HuH-7 (cell line): ENCODE results near the gene GADL1.

Experiments used
- DNase-seq: peaks from one replicate; pipeline ENCODE4 v3.0.0; 2011; ENCODE audit warnings: low spot score

GADL1 gene

GRCh38 chr3:30693470-30694120 is 200.9 kb downstream of the GADL1 start:
- peak; percentile 72 for DNase-seq

DNA sequence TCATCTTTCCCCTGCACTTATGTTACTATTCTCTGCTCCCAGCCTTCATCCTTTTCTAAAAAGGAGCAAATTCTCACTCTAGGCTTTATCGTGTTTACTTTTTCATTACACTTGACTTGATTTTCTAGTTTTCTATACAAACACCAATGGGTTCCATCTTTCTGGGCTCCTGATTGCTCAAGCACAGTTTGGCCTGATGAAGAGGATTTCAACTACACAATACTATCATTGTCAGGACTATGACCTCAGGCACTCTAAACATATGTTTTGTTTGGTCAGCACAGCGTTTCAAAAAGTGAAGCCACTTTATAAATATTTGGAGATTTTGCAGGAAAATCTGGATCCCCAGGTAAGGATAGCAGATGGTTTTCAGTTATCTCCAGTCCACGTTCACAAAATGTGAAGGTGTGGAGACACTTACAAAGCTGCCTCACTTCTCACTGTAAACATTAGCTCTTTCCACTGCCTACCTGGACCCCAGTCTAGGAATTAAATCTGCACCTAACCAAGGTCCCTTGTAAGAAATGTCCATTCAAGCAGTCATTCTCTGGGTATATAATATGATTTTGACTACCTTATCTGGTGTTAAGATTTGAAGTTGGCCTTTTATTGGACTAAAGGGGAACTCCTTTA is 201.8 kb downstream of the GADL1 start:
- DNase-seq = no peak

DNA sequence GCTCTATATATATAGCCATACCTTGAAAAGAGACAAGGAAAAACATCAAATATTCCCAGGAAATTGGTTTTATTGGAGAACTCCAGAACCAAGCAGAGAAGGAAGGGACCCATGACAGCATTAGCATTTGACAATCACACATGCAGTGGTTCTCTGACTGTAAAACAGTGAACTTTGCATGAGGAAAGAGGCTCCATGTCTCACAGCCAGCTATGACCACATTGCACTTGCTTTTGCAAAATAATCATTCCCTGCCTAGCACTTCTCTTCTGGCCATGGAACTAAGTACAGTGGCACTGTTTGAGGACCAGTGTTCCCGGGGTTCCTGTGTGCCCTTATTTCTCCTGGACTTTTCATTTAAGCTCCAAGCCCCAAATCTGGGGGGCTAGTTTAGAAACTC is 202.5 kb downstream of the GADL1 start:
- DNase-seq = no peak

DNA sequence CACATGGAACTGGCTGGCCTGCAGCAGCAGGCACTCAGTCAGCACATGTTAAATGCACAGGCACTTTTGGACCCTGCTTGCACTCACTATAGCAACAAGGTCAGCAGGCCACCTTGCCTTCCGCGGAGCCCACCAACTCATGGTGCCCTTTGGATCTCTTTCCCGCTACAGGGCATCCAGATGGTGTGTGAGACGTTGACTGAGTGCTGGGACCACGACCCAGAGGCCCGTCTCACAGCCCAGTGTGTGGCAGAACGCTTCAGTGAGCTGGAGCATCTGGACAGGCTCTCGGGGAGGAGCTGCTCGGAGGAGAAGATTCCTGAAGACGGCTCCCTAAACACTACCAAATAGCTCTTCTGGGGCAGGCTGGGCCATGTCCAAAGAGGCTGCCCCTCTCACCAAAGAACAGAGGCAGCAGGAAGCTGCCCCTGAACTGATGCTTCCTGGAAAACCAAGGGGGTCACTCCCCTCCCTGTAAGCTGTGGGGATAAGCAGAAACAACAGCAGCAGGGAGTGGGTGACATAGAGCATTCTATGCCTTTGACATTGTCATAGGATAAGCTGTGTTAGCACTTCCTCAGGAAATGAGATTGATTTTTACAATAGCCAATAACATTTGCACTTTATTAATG is 203.1 kb downstream of the GADL1 start:
- no peak for DNase-seq

- DNase-seq = no peak
These were observed 204.3 kb downstream of the GADL1 start for GRCh38 chr3:30690199-30690598.

- DNase-seq = peak; percentile 23
These were observed 205.5 kb downstream of the GADL1 start for GRCh38 chr3:30688776-30689641.

DNA sequence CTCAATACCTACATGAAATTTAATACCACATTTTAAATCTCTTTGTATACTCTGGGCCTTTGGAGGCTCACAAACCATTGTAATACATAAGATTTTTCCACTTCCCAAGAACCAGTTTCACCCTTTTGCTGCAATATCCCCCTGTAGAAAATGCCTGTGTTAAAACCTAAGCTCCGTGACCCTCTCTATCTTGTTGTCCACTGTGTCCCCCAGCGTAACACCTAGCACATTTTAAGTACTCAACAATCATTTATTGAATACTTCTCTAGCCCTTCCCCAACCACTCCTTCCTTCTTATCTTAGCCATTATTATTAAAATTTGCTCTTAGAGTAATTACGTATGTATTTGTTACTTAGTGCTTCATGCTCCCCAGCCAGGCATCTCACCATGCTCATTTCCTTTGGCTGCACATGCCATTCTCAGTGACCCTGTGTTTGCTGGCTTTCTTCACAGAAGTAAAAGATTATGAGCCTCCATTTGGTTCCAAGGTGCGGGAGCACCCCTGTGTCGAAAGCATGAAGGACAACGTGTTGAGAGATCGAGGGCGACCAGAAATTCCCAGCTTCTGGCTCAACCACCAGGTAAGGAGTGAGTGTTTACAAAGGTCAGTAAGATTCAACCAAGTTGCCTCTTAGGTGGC is 206.4 kb downstream of the GADL1 start:
- DNase-seq = no peak

GRCh38 chr3:30686799-30687198 is 207.7 kb downstream of the GADL1 start:
- DNase-seq = no peak

GRCh38 chr3:30686176-30686575 is 208.3 kb downstream of the GADL1 start:
- no peak for DNase-seq

DNA sequence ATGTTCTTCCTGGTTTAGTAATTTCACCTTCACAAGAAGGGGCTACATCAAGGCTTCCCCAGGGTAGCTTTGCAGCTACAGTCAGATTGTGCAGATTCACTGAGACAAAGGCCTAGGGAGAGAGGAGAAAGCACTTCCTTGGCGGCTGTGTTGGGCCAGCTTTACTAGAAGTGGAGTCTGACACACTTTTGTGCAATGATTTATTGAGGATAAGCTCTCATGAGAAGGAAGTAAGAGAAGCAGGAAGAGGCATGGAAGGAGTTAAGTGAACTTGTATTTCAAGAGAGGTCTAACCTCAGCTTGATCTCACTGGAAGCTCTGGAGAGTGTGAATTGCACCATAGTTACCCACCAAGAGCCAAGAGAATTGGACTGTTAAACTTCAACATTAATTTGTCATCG is 209.2 kb downstream of the GADL1 start:
- DNase-seq = no peak

GRCh38 chr3:30684356-30684755 is 210.1 kb downstream of the GADL1 start:
- no peak for DNase-seq

DNA sequence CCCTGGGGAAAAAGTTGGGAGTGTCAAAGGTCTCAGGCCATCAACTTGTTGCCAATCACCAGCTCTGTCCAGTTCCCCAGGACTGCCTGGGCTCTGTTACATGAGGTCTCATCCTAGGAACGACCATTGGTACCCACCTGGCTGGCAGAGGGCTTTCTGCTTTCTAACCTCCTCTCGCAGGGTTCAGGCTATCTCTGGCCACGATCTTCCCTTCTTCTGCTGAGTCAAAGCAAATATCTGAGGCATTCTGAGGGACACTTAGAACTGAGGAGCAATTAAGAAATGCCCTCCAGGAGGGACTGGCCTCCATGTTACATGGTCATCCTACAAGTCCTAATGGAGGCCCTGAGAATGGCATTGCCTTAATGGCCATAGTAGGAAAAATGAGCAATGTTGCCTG is 210.7 kb downstream of the GADL1 start:
- no peak for DNase-seq

GRCh38 chr3:30682434-30683155 is 211.9 kb downstream of the GADL1 start:
- DNase-seq = no peak

DNA sequence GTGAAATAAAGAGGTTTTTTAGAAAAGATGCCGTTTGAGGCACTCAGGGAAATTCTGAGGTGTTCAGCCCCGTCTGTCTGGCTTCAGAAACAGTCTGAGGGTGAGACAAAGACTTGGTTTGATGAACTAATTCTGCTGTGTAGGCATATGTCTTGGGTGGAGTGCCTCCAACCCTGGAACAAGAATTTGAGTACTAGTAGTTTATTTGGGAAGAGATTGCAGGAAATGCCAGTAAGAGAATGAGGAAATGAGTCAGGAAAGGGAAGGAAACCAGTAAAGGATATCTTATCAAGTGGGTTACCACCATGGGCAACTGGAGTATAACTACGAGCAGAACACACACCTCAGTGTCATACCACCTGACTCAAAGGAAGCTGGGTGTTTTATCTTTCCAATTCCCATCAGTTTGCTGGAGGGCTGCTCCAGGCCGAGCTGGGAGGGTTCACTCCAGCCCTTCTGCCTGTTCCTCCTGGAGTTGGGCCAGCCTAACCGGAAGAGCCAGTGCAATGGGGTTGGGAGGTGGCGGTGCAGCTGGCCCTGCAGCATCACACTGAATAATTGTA is 212.7 kb downstream of the GADL1 start:
- no peak for DNase-seq

DNA sequence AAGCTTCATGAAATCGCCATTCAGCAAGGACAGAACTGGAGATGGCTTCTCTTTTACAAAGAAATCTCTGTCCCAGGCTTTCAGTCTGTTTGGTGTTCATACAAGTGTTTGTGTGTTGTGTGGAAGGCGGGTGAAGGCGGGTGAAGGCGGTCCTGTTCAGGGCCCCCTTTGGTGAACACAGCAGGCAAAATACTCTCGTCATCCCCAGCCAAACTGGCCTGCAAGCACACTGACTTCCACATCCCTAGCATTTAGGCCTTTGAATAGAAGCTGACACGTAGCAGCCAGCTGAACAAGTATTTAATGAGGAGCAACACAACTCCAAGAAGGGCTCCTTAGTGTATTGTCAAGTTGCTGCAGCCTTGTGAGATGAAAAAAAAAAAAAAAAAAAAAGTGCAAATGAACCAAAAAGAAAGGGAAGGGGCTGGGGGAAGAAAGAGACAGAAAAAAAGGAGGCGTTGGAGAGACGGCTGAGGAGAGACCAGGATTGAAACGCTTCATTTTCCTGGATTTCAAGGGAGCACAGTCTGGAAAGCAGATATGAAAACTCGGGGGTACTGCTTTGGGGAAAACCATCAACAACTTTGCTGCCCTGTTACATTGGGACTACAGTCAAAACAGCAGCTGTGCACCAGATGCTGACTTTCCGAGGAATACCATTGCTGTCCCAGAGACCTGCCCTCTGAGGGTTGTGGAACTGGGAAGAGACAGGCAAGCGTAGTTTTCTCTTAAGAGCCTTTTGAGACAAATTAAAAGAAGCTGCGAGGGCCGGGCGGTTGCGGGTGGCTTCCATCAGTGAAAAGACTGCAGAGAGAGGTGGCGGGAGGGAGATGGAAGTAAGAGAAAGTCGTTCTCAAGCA is 213.4 kb downstream of the GADL1 start:
- no peak for DNase-seq

- DNase-seq = no peak
These were observed 215.4 kb downstream of the GADL1 start for GRCh38 chr3:30679045-30679444.

DNA sequence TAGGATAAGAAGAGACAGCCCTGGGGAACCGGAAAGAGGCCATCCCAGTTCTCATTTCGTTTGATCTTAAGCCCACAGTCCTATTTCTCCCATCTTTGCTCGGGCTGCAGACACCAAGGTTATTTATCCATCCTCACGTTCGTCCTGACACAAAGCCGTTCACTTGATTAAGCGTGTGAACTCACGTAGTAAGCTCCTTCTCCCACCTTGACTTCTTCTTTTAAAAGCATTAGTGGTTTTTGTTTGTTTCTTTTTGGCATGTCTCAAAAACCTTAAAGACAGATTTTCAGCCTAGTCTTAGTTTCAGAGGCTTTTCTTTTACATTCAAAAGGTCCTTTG is 217.1 kb downstream of the GADL1 start:
- DNase-seq = no peak

- DNase-seq = no peak
These were observed 217.8 kb downstream of the GADL1 start for GRCh38 chr3:30676424-30677346.
